Activated naive CD8-positive, alpha-beta T cell treated with anti-CD3 and anti-CD28 coated beads, Interleukin-2, amount 50 U/mL, for 16 hours (primary cell): Measurements from ENCODE around the gene C11orf16.
"Not testable (repeated sequence)": the region's sequence is repeated elsewhere in the genome, so short reads cannot be mapped to it uniquely, and the experiment has no call there.

Source experiments
- DNase-seq: peaks from one replicate; pipeline ENCODE4 v3.0.0-alpha.2; 2020; ENCODE audit warnings: low read depth, low spot score

C11orf16 gene

GRCh38 chr11:8935789-8936188, 3.0 kb upstream of the C11orf16 start:
- DNase-seq: not testable (repeated sequence)

GRCh38 chr11:8934742-8935488, 2.2 kb upstream of the C11orf16 start:
- DNase-seq: no peak

GRCh38 chr11:8933931-8934330, 1.2 kb upstream of the C11orf16 start:
- DNase-seq: no peak

- no peak for DNase-seq
Measured at GRCh38 chr11:8930456-8931175, 2.1 kb downstream of the C11orf16 start.

- DNase-seq: no peak
Measured at GRCh38 chr11:8928981-8929615, 3.6 kb downstream of the C11orf16 start.

GRCh38 chr11:8928205-8928604, 4.5 kb downstream of the C11orf16 start:
- DNase-seq: no peak

- DNase-seq: no peak
Measured at GRCh38 chr11:8927233-8927632, 5.5 kb downstream of the C11orf16 start.

GRCh38 chr11:8926236-8926635, 6.5 kb downstream of the C11orf16 start:
- no peak for DNase-seq

- no peak for DNase-seq
Measured at GRCh38 chr11:8925711-8926110, 7.0 kb downstream of the C11orf16 start.

- no peak for DNase-seq
Measured at GRCh38 chr11:8922691-8923090, 10.1 kb downstream of the C11orf16 start.

- DNase-seq: no peak
Measured at GRCh38 chr11:8917157-8917825, 15.5 kb downstream of the C11orf16 start.

- DNase-seq: no peak
Measured at GRCh38 chr11:8914661-8915018, 18.1 kb downstream of the C11orf16 start.

GRCh38 chr11:8913961-8914660, 18.6 kb downstream of the C11orf16 start:
- peak; percentile 13 for DNase-seq

GRCh38 chr11:8911029-8911823, 21.5 kb downstream of the C11orf16 start, which contains the start of gene AKIP1:
TSS of gene AKIP1 (plus strand) at chr11:8911189. CDS start at chr11:8911450, 261 bp downstream.
- peak; percentile 72 for DNase-seq

- DNase-seq: no peak
Measured at GRCh38 chr11:8910649-8911026, 22.1 kb downstream of the C11orf16 start.

- DNase-seq: no peak
Measured at GRCh38 chr11:8908099-8908498, 24.6 kb downstream of the C11orf16 start.

GRCh38 chr11:8907116-8907515, 25.6 kb downstream of the C11orf16 start:
- DNase-seq: no peak

GRCh38 chr11:8905528-8906165, 27.1 kb downstream of the C11orf16 start:
- DNase-seq: no peak

- no peak for DNase-seq
Measured at GRCh38 chr11:8899119-8899753, 33.5 kb downstream of the C11orf16 start.

- DNase-seq: not testable (repeated sequence)
Measured at GRCh38 chr11:8891185-8891584, 41.6 kb downstream of the C11orf16 start.
